Stimulated activated CD4-positive, alpha-beta T cell treated with anti-CD3 and anti-CD28 coated beads, Interleukin-15, amount 100 ng/mL, for 24 hours (primary cell): ENCODE data around the gene NRL.

ENCODE experiments used
- DNase-seq: peaks from one replicate; pipeline ENCODE4 v3.0.0-alpha.2; 2020

Gene NRL

DNA sequence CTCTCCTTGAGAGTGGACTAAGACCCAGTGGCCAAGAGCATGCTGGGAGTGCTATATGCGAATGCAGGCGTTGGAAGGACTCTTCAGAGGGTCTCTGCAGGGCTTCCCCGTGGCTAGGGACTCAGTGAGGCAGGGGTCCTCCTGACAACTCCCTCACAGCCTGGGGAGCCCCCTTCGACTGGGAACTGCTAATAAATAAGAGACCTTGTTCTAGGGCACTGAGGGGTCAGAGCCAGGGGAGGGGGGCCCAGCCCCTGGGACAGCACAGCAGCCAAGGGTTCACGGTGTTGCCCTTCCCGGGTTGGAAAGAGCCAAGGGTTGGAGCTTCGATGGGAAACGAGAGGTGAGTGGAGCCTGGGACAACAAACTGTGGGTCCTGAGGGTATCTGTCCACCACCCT lies 49.3 kb downstream of the NRL start:
- DNase-seq = no peak

DNA sequence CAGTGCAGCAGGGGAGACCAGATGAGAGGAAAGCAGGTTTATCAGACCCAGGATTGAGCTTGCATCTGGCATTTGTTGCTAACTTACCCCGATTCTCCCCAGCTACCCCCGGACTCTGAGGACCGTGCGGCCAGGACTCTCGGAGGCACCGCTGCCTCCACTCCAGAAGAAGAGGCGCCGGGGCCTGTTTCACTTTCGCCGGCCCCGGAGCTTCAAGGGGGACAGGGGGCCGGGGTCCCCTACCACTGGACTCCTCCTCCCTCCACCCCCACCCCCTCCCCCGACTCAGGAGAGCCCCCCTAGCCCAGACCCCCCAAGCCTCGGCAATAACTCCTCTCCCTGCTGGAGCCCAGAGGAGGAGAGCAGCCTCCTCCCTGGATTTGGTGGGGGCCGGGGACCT lies 49.9 kb downstream of the NRL start:
- no peak for DNase-seq

DNA sequence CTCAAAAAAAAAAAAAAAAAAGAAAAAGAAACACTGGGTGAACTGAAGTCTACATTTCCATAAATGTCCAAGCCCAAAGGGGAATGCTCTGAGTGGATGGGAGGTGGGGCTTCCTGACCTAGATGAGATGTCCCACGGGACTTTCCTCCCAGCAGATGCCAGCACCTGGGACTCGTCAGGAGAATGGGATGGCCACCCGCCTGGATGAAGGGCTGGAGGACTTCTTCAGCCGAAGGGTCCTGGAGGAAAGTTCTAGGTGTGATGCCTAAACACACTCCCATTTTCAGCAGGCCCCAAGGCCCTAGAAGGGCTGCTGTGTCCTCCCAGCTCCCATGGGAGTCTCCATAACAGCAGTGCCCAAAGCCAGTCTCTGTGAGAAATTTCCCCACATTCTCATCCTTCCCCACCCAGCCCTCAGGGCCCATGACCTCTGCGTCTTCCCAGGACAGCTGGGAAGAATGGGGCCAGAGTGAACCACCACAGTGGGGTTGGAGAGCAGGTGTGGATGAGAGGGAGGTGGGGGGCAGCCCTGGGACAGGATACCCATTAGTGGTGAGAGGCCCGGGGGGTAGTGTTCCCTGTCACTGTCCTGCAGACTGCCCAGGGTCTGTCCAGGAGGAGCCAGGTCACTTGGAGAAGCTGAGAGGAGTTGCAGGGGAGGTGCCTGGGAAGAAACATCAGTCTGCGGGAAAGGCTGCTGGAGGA lies 50.5 kb downstream of the NRL start:
- no peak for DNase-seq

DNA sequence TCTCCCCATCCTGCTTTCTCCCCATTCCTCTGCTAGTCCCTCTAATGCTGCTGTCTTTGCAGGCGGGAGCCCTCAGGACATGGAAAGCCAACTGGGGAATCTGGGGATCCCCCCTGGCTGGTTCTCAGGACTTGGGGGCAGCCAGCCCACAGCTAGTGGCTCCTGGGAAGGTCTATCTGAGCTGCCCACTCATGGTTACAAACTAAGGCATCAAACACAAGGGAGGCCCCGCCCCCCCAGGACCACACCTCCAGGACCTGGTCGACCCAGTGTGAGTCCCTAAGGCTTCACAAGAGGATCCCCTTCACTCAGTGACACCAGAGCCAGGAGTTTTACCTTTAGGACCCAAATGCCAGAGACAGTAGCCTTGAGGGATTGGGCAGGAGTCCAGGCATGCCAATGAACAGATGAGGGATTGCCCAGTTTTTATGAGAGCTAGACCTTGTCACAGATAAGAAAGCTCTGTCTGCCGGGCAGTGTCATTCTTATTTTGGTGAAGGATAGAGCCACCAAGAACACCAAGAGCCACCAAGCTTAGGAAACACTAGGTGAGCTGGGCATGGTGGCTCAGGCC lies 51.4 kb downstream of the NRL start:
- no peak for DNase-seq

DNA sequence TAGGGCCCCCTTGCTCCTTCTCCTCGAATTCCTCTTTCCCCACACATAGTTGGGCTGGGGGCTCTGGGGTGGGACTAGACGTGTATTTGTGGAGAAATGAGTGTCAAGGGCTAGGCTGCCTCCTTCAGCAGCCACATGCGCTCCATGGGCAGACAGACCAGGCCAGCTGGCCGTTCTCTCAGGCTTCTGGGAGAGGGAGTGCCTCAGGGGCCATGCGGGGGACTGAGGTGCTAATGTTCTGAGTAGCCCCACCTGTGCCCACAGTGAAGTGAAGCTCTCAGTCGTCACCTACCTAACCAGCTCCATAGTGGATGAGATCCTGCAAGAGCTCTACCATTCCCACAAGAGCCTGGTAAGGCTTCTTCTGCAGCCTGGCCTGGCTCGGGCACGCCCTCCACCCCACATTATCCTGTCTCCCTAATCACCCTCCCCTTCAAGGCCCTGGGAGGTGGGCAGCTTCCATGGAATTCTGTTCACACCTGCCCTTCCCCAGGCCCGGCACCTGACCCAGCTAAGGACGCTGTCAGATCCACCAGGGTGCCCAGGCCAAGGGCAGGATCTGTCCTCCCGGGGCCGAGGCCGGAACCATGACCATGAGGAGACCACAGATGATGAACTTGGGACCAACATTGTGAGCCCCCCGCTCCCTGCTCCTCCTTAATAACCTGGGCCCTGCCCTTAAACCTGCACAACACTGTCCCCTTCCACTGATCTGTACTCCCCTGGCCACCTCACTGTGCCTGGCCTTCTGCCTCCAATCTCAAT lies 52.4 kb downstream of the NRL start:
- DNase-seq = no peak

DNA sequence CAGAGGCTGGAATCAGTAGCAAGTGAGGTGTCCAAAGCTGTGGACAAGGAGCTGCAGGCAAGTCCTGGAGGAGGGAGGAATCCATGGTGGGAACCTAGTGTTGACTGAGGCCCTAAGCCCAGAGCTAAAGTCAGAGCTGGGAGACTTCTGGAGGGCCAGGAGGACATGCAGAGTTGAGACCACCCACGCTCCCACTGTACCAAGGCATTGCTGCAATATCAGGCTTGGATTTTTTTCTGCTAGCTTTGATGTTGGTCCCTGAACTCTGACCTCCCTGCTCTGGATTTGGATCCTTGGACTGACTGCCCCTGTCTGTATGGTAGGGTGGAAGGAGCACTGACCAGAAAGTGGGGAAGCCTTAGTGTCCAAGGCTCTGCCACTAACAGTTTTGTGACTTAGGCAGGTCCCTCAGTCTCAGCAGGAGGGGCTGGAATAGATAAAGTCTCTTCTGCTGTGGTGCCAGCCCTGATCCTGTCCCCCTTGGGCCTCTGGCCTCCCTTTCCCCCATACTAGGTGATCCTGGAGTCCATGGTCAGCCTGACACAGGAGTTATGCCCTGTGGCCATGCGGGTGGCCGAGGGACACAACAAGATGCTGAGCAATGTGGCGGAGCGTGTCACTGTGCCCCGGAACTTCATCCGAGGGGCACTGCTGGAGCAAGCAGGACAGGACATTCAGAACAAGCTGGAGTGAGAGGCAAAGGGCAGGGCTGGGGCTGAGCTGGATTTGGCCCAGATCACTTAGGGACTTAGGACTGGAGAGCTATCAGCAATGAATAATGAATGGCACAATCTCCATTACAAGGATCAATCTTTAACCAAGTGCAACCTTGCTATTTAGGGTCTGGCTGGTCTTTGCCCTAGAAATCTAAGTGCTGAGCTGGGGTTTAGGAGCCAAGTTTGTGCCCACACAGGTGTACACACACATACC lies 53.5 kb downstream of the NRL start:
- no peak for DNase-seq

DNA sequence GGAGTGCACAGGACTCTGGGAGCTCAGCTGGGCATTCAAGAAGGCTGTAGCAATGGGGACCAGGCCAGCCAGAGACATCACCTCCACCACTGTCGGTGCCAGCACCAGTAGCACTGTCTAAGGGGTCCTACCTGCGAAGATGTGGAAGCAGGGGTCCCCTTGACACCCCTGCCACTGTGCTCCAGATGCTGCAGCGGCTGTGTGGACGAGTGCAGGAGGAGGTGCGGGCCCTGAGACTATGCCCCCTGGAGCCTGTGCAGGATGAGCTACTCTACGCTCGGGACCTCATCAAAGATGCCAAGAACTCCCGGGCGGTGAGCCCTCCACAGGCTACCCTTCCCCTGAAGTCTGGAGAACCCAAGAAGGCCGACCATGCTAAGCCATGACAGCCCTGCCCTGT lies 54.3 kb downstream of the NRL start:
- DNase-seq = no peak

DNA sequence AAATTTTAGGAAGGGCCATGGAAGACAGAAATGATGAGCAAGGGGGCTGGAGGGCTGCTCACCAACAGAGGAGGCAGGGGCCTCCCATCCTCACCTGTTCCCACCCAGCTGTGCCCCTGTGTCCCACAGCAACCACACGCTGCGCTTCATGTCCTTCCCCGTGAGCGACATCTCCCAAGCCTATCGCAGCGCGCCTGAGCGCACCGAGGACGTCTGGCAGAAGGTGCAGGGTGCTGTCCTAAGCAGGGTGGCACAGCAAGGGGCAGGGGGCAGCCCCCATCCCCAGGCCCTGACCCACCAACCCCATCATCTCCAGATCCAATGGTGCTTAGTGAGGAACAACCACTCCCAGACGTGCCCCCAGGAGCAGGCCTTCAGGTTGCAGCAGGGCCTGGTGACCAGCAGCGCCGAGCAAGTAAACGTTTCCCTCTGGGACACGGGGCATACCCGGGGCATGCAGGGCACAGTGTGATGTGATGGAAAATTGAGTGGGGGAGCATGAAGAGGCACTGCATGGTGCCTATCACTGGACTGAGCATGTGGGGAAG lies 54.8 kb downstream of the NRL start:
- DNase-seq = no peak

DNA sequence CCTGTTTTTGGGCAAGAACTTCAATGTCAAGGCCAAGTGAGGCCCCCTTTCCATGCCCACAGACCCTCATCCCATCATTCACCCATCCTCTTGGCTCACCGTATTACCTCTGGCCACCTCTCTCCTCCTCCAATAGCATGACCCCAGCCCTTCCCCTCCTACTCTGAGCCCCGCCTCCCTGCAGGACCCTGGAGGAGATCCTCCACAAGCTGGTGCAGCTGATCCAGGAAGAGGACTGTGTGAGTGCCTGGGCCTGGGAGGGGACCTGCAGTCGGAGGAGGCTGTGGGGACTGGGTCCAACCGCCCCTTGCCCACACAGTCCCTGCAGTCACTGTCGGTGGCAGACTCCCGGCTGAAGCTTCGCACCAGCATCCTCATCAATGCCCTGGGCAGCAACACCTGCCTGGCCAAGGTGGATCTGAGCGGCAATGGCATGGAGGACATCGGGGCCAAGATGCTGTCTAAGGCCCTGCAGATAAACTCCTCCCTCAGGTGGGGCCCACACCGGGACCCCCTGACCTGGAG lies 55.7 kb downstream of the NRL start:
- no peak for DNase-seq

DNA sequence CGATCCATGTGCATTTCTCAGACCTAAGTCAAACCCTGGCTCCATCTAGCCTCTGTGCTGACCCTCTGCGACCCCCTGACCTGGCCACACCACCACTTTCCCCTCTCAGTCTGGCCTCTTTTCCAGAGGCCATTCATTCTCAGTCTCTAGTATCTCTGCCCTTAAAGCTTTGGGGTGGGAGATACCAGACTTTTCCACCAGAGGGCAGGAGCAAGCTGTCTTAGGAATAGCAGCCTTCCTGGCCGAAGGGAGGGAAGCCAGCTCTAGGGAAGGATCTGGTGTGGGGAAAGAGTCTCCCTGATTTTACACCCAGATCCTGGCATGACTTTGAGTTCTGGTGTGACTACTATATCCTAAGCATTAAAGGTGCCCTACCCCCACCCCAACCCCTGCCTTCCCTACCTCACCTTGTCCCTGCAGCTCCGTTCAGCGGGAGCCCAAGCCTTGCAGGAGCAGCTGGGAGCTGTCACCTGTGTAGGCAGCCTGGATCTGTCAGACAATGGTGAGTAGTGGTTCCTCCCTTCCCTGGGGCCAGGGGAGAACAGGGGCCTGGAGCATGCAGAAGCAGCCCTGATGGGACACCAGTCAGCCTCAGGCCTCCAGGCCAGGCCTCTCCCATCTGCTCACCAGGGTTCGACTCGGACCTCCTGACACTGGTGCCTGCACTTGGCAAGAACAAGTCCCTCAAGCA lies 56.3 kb downstream of the NRL start:
- no peak for DNase-seq

DNA sequence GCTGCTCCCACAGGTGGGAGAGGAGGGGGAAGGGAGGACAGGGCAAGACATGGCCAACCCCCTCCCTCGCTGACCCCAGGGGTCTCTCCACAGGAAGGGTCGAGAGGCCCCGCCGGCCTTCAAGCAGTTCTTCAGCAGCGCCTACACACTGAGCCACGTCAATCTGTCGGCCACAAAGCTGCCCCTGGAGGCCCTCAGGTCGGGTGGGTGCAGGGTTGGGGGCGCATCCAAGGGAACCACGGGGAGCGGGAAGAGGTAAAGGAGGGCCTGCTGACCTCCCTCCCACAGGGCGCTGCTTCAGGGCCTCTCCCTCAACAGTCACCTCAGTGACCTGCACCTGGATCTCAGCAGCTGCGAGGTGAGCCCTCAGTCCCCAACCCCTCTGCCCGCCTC lies 56.9 kb downstream of the NRL start:
- DNase-seq = no peak

DNA sequence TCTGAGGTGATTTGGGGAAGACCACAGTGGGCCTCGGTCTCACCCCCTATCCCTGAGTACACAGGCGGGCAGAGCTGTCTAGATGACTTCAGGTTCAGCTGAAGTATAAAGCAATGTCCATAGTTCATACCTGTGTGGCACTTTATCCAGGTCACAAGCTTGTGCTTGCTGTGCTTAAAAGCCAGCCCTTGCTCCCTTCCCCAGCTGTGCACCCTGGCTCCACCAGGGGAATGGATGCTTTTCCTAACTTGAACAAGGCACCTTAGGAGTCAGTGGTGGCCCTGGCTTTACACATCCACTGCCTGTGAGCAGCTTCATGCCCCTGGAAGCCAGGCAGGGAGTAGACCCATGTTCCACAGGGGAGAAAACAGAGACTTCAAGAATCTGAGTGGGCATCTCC lies 57.5 kb downstream of the NRL start:
- DNase-seq = no peak

DNA sequence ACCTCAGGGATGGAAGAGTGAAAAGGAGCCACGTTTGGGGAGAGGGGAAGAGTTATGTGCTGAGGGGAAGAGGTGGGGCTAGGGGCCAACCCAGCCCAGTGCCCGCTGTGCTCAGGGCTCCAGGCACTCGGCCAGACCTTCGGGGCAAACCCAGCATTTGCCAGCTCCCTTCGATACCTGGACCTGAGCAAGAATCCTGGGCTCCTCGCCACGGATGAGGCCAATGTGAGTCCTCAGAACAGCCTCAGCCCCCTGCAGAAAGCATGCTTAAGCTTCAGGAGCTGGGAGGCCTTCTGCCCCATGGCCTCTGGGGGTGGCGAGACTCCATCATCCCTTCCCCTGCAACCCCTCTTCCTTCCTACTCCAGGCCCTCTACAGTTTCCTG lies 58.0 kb downstream of the NRL start:
- no peak for DNase-seq

DNA sequence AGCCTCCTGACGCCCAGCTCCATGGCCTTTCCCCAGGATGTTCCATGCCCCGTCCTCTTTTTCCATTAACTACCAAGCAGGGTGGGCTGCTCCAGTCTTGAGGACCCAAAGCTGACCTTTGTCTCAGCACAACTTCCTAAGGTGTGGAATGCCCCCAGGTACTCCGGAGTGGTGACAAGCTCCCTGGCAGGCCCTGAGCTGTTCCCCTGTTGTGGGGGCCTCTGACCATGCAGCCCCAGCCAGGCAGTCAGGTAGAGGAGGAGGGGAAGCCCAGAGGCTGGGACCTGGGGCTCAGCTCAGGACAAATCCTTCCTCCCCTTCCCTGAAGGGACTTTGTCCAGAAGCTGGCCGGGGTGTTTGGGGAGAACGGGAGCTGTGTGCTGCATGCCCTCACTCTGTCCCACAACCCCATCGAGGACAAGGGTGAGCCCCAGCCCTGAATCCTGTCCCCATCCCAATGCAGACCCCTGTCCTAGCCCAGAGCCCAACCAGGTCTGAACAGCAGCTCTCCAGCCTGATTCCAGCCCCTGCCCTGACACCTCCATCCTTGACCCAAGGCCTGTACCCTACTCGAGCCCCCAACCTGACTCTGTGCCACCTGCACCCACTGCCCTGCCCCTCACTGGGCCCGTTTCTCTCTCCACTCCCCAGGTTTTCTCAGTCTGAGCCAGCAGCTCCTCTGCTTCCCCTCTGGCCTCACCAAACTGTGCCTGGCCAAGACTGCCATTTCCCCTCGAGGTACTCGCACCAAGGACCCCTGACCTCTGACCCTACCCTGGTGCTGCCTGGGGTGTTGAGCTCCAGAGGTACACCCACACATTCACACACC lies 58.6 kb downstream of the NRL start:
- no peak for DNase-seq

DNA sequence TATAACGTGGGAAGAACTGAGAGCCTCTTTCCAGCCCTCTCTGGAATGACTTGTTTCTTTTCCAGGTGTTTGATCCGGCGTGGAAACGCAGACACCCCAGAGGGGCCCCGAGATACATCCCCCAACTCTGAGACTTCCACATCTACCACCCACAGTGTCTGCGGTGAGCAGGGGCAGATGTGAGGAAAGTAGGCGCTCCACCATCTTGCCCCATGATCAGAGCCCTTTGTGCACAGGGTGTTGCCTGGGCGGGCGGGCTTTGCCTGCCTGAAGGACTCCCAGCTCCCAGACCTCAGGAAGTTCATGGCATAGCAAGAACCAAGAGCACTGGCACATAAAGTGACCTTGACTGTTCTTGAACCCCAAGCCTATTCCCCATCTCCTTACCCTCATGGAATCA lies 60.1 kb downstream of the NRL start:
- no peak for DNase-seq

DNA sequence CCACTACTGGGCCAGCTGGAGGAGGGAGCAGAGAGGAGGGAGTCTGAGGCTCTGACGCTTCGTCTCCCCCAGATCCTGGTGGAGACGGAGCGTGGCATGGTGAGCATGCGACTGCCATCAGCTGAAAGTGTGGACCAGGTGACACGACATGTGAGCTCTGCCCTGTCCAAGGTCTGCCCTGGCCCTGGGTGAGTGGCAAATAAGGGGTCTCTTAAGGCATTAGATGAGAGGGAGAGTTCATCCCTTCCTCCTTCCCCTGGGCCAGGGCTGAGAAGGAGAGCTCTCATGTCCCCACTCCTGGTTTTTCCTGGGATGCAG lies 60.5 kb downstream of the NRL start:
- no peak for DNase-seq

DNA sequence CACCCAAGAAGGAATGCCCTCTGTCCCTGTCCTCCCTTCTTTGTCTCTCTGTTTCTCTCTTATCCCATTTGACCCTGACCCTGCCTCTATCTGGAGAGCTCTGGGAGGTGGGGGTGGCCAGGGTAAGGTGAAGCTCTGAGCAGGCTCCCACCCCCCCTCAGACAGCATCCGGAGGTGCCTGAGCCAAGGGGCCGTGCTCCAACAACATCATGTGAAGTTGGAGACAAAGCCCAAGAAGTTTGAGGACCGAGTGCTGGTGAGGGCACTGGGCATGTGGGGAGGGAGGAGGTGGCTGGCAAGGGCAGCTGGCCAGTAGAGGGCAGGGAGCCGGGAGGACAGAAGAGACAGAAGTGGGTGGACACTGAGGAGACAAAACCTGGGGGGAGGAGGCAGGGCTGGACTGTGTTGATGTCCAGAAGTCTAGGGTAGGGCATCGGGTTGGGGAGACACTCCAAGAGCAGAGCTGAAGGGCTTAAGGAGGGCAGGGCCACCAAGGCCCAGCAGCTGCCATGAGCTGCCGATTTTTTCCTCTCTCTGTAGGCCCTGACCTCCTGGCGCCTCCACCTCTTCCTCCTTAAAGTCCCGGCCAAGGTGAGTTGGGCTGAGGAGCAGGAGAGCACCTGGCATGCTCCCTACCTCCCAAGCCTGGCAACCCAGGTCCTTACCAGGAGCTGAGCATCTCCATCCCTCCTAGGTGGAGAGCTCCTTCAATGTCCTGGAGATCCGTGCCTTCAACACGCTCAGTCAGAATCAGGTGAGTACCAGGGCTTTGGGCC lies 61.0 kb downstream of the NRL start:
- DNase-seq = no peak

DNA sequence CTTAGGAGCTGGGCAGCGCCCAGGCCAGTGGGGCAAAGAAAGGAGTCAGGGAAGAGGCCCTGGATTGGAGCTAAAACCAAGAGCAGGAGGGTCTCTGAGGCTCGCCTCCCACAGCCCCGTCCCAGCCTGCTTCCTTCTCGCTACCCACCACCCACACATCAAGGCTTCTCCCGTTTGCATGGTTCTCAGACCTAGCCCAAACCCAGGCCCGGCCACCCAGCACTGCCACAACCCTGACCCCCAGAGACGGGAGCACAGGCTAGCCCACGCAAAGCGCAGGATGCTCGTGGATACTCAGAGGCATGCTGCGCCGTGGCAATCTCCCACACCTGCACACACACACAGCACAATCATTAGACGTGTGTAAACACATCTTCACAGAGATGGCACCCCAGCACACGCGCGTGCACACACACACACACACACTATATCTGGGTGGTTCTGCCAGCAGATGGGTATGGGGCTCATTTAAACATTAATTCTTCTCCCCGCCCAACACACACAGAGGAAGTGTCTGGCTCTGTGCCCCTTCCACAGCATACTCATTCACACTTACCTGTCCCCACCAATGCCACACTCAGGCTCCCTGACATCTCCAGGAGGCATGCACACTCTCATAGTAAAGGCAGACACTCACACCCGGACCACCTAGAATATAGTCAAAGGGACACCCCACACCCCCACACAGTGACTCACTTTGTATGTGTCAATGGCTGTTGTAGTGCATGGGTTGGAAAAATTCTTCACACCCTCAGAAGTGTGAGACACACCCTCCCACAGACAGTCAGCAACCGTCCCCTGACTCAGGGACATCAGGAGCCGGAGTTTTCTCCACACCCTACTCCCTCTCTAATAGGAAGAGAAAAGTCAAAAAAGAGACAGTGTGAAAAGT lies 61.8 kb downstream of the NRL start:
- peak; percentile 77 for DNase-seq
